HEK293 (cell line): ENCODE measurements around the gene SUPV3L1.
A peak's percentile ranks its signal among the peaks of the same experiment; 100 is the strongest.

Experiments used
- CTCF ChIA-PET: fragments of 350-600 bp; formaldehyde crosslinking; extraction: SDS; loops from one replicate; lab custom pipeline; 2021; ENCODE audit warnings: antibody characterized with exemption; lab: Yijun Ruan, JAX
- POLR2A ChIA-PET: fragments of 300-600 bp; formaldehyde crosslinking; extraction: SDS; loops from one replicate; lab custom pipeline; 2020; ENCODE audit warnings: antibody characterized with exemption, inconsistent platforms; lab: Yijun Ruan, JAX
- H3K27ac ChIP-seq: fragments of 200-500 bp; sonication (Bioruptor generic); 2 replicates; pipeline ENCODE4 v1.5.1; 2014; ENCODE audit warnings: low read depth, low read length, control low read depth, inconsistent platforms; ENCODE audit errors: extremely low read depth
- H3K36me3 ChIP-seq, 2 experiments: fragments of 200-500 bp in 1 of 2; sonication (Bioruptor generic) in 1 of 2; 1 replicate in 1 of 2; 2 replicates in 1 of 2; pipeline ENCODE4 v1.5.1; 2014 to 2017; ENCODE audit warnings: inconsistent platforms in 2 of 2, low read length in 2 of 2; ENCODE audit not compliant: control insufficient read depth in 2 of 2, insufficient read depth in 1 of 2
- H3K4me1 ChIP-seq: fragments of 200-500 bp; sonication (Bioruptor generic); 2 replicates; pipeline ENCODE4 v1.5.1; 2014; ENCODE audit warnings: mild to moderate bottlenecking, low read length, inconsistent platforms; ENCODE audit not compliant: control insufficient read depth, insufficient read depth
- H3K4me3 ChIP-seq: 2 replicates; pipeline ENCODE4 v1.5.1; 2011; ENCODE audit warnings: low read depth, mild to moderate bottlenecking, control low read depth, low read length, moderate library complexity
- H3K9me3 ChIP-seq: fragments of 200-500 bp; sonication (Bioruptor generic); 2 replicates; pipeline ENCODE4 v1.5.1; 2014; ENCODE audit warnings: low read depth, low read length, inconsistent platforms; ENCODE audit not compliant: control insufficient read depth, insufficient read depth
- EGR2 ChIP-seq: fragments of 450-650 bp; formaldehyde crosslinking; IDR thresholded peaks from 2 replicates; pipeline ENCODE4 v1.5.1; 2016; ENCODE audit warnings: low read depth, missing biosample characterization, missing genetic modification characterization
- ZNF16 ChIP-seq: fragments of 450-650 bp; formaldehyde crosslinking; IDR thresholded peaks from 2 replicates; pipeline ENCODE4 v1.5.1; 2016; ENCODE audit warnings: low read depth, missing biosample characterization, missing genetic modification characterization
- ZNF473 ChIP-seq: fragments of 450-650 bp; formaldehyde crosslinking; IDR thresholded peaks from 2 replicates; pipeline ENCODE4 v1.5.1; 2017; ENCODE audit warnings: missing biosample characterization, missing genetic modification characterization
- TF ChIP-seq, protein P1 (sequence below): fragments of 450-650 bp; formaldehyde crosslinking; IDR thresholded peaks from 2 replicates; pipeline ENCODE4 v1.5.1; 2016; ENCODE audit warnings: missing biosample characterization, missing genetic modification characterization

The SUPV3L1 gene

DNA sequence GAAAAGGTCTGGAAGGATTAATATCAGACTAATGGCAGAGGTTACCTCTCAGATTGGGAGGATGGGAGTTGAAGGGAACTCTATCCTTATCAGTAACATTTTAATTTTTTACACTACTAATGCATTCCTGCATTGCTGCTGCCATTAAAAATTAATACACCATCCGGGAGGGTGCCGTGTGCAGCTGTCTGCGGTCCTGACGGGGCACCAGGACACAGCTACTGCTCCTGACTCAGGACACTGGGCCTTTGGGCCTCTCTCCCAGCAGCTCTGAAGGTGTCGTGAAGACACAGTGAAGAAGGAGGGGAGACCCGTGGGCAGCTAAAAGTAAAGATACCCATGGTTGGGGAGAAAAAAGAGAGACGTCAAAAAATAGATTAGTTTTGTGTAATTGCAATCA is 74.8 kb downstream of the SUPV3L1 start:
- Histone ChIP-seq H3K4me3 (no peak overlapping the region), H3K36me3 (no peaks in the 10 kb centered on the region), H3K4me1 (no peaks in the 10 kb centered on the region), H3K9me3 (no peaks in the 10 kb centered on the region), H3K27ac (no peak overlapping the region)
- CTCF ChIA-PET: interaction anchor here (0.8 kb wide), 1 partner anchor 32 kb away, joined by 3 read pairs; no protein-coding TSS in a partner anchor
- POLR2A ChIA-PET: interaction anchor here (0.5 kb wide), 1 partner anchor 19 kb away, joined by 3 read pairs; no protein-coding TSS in a partner anchor
- no peak for TF ChIP-seq ZNF16 (tag by site-specific recombination)
- TF ChIP-seq, protein P1, sequence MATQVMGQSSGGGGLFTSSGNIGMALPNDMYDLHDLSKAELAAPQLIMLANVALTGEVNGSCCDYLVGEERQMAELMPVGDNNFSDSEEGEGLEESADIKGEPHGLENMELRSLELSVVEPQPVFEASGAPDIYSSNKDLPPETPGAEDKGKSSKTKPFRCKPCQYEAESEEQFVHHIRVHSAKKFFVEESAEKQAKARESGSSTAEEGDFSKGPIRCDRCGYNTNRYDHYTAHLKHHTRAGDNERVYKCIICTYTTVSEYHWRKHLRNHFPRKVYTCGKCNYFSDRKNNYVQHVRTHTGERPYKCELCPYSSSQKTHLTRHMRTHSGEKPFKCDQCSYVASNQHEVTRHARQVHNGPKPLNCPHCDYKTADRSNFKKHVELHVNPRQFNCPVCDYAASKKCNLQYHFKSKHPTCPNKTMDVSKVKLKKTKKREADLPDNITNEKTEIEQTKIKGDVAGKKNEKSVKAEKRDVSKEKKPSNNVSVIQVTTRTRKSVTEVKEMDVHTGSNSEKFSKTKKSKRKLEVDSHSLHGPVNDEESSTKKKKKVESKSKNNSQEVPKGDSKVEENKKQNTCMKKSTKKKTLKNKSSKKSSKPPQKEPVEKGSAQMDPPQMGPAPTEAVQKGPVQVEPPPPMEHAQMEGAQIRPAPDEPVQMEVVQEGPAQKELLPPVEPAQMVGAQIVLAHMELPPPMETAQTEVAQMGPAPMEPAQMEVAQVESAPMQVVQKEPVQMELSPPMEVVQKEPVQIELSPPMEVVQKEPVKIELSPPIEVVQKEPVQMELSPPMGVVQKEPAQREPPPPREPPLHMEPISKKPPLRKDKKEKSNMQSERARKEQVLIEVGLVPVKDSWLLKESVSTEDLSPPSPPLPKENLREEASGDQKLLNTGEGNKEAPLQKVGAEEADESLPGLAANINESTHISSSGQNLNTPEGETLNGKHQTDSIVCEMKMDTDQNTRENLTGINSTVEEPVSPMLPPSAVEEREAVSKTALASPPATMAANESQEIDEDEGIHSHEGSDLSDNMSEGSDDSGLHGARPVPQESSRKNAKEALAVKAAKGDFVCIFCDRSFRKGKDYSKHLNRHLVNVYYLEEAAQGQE (tag by site-specific recombination): peak; percentile 80
- no peak for TF ChIP-seq EGR2
- TF ChIP-seq ZNF473 (tag by site-specific recombination): no peak
